RWPE1 (cell line): Measurements from ENCODE around the gene CLEC4F.

Source experiments
- CTCF ChIA-PET: fragments of 350-600 bp; sonication (Branson Sonifier 250); formaldehyde crosslinking; extraction: SDS; loops from one replicate; lab custom pipeline; 2021; lab: Yijun Ruan, JAX
- POLR2A ChIA-PET: fragments of 400-600 bp; formaldehyde crosslinking; extraction: SDS; loops from one replicate; lab custom pipeline; 2020; ENCODE audit warnings: antibody characterized with exemption; ENCODE audit not compliant: low non-redundant PET; lab: Yijun Ruan, JAX
- DNase-seq: peaks from one replicate; pipeline ENCODE4 v3.0.0; 2012; ENCODE audit warnings: low spot score
- H3K27ac ChIP-seq: fragments of 450-650 bp; 2 replicates; pipeline ENCODE4 v1.5.1; 2017
- TF ChIP-seq, protein P1 (sequence below): fragments of 450-650 bp; conservative IDR thresholded peaks from 2 replicates; pipeline ENCODE4 v1.5.1; 2017; ENCODE audit warnings: low read depth, mild to moderate bottlenecking

CLEC4F gene

DNA sequence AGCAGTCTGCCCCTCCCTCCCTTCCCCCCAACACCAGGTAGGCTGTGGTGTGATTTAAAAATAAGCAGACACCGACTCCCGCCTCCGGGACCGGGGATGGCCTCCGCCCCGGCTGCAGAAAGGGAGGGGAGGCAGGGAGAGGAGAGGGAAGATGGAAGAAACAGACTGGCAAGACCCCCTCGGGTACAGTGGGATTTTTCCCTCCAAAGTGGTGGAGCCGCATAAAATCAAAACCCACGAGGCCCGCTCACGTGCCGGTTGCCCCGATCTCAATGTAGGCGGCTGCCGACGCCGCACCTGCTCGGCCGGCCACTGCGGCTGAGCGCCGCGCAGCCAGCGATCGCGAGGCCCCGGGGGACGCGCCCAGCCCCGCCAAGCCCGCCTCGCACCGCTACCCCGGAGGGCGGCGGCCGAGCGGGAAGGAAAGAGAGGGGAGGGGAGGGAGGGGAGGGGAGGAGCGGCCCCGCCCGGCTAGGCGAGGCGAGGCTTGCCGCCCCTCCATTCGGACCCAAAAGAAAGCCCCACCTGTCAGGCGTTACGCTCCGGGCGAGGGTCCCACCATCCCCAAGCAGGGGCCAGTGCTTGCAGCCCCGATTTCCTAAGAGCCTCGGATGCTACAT is 53.2 kb downstream of the CLEC4F start:
- H3K27ac ChIP-seq, result no peak overlapping the region
- POLR2A ChIA-PET, result no interaction called here
- TF ChIP-seq, protein P1, sequence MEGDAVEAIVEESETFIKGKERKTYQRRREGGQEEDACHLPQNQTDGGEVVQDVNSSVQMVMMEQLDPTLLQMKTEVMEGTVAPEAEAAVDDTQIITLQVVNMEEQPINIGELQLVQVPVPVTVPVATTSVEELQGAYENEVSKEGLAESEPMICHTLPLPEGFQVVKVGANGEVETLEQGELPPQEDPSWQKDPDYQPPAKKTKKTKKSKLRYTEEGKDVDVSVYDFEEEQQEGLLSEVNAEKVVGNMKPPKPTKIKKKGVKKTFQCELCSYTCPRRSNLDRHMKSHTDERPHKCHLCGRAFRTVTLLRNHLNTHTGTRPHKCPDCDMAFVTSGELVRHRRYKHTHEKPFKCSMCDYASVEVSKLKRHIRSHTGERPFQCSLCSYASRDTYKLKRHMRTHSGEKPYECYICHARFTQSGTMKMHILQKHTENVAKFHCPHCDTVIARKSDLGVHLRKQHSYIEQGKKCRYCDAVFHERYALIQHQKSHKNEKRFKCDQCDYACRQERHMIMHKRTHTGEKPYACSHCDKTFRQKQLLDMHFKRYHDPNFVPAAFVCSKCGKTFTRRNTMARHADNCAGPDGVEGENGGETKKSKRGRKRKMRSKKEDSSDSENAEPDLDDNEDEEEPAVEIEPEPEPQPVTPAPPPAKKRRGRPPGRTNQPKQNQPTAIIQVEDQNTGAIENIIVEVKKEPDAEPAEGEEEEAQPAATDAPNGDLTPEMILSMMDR, result no peak
- DNase-seq, result no peak
- CTCF ChIA-PET, result interaction anchor here (0.6 to 1.1 kb wide), 3 partner anchors 22 to 329 kb away, joined by 3 to 5 read pairs (median 3); no protein-coding TSS in a partner anchor

DNA sequence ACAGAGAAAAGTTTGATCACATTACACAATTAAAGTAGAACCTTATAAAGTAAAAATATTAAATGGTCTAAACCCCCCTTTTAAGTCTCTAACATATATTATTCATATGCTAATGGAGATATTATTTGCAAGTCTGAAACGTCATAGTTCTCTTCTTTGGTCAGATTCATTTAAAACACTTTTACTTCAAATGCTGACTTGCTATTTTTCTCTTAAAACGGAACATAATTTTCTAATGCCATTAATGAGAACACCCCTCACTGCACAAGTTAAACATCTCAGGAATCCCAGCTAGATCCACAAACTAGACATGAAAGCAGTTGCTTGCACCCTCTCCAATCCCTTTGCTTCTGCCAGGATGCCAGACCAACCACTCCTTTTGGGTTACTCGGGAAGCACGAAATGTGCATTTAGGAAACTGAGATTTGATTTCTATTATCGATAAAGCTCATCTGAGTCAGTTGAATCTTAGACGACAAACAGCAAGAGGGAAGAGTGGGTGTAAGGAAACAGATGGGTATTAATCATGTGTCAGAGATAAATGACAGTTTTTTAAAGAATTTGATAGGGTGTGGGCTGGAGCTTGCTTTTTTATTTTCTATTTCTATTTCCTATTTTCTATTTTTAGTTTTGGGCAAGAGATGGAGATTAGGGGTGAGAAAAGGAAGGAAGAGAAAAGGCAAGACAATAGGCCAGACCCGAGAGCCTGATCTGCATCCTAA is 53.9 kb downstream of the CLEC4F start:
- no peak for DNase-seq

DNA sequence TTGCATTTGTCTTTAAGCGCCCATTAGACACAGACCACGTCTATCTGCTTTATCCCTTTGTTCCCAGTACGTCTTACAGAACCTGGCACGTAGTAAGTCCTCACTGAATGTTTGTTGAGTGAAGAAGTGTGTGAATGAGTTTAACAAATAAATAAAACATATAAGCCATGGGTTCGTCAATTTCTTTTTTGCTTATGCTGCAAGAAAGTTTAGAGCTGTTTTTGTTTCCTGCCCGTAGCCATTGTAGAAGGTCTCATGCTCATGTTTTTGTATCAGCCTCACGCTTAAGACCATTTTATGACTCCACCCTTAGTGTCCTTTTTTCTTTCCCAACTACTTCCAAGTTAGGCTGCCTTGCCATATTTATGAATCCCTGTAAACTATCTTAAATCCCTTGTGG is 54.9 kb downstream of the CLEC4F start:
- no peak for DNase-seq
- POLR2A ChIA-PET, result no interaction called here
- TF ChIP-seq, protein P1, result no peak
- H3K27ac ChIP-seq, result no peak overlapping the region
- CTCF ChIA-PET, result interaction anchor here (0.7 kb wide), 2 partner anchors 183 to 420 kb away, joined by 3 read pairs; no protein-coding TSS in a partner anchor

More for the DNA sequence above, 53.9 kb downstream of the CLEC4F start:
- TF ChIP-seq, protein P1, result no peak
- ChIA-PET POLR2A (no interaction called here), CTCF (interaction anchor here (0.6 to 0.7 kb wide), 2 partner anchors 100 to 182 kb away, joined by 3 to 5 read pairs; no protein-coding TSS in a partner anchor)
- no peak overlapping the region for H3K27ac ChIP-seq

DNA sequence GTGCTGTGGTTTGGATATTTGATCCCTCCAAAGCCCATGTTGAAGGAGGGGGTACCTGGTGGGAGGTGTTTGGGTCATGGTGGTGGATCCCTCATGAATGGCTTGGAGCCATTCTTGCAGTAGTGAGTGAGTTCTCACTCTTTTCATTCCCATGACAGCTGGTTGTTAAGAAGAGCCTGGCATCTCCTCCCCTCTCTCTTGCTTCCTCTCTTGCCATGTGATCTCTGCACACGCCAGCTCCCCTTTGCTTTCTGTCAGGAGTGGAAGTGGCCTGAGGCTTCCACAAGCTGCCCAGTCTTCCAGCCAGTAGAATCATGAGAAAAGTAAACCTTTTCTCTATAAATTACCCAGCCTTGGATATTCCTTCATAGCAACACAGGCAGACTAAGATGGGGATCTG is 61.0 kb downstream of the CLEC4F start:
- TF ChIP-seq, protein P1, result no peak
- POLR2A ChIA-PET, result no interaction called here
- CTCF ChIA-PET, result interaction anchor here (1.5 kb wide), 1 partner anchor 9 kb away, joined by 5 read pairs; the partner anchor contains the start of gene ADD2
- H3K27ac ChIP-seq, result no peak overlapping the region
- no peak for DNase-seq
